ENCODE measurements around the gene MPIG6B.

Gene MPIG6B

GRCh38 chr6:31723245-31723979 is at the start of gene MPIG6B:
MPIG6B (plus strand) TSS chr6:31723373; CDS start chr6:31723384, 11 bp downstream.
- H3K9me3 Mint-ChIP-seq: no peaks in the 10 kb centered on the region
- H3K36me3 Mint-ChIP-seq (ENCODE audit: low read depth): peaks cover 18% of the 10 kb centered on the region
- H3K27me3 Mint-ChIP-seq: no peaks in the 10 kb centered on the region
- H3K4me3 Mint-ChIP-seq: no peak within 1 kb of the TSS
- H3K4me1 Mint-ChIP-seq (ENCODE audit: low read depth): peaks cover 37% of the 10 kb centered on the region
- peak within 1 kb of the TSS; percentile 24 for H3K27ac Mint-ChIP-seq

- Mint-ChIP-seq H3K4me3 (no peak overlapping the region), H3K27me3 (no peaks in the 10 kb centered on the region), H3K9me3 (no peaks in the 10 kb centered on the region), H3K4me1 (ENCODE audit: low read depth) (peaks cover 14% of the 10 kb centered on the region), H3K36me3 (ENCODE audit: low read depth) (peaks cover 19% of the 10 kb centered on the region), H3K27ac (no peak overlapping the region)
These were observed 46.8 kb upstream of the MPIG6B start for GRCh38 chr6:31676322-31676903.

- H3K4me1 Mint-ChIP-seq (ENCODE audit: low read depth): peaks cover 18% of the 10 kb centered on the region
- no peak overlapping the region for H3K27ac Mint-ChIP-seq
- H3K27me3 Mint-ChIP-seq: no peaks in the 10 kb centered on the region
- peaks cover 14% of the 10 kb centered on the region for H3K36me3 Mint-ChIP-seq (ENCODE audit: low read depth)
- no peak overlapping the region for H3K4me3 Mint-ChIP-seq
- H3K9me3 Mint-ChIP-seq: no peaks in the 10 kb centered on the region
These were observed 46.3 kb upstream of the MPIG6B start for GRCh38 chr6:31676904-31677303.

- H3K36me3 Mint-ChIP-seq (ENCODE audit: low read depth): peaks cover 5% of the 10 kb centered on the region
- no peak overlapping the region for H3K27ac Mint-ChIP-seq
- peaks cover 18% of the 10 kb centered on the region for H3K4me1 Mint-ChIP-seq (ENCODE audit: low read depth)
- no peaks in the 10 kb centered on the region for H3K9me3 Mint-ChIP-seq
- H3K27me3 Mint-ChIP-seq: no peaks in the 10 kb centered on the region
- no peak overlapping the region for H3K4me3 Mint-ChIP-seq
These were observed 45.2 kb upstream of the MPIG6B start for GRCh38 chr6:31677955-31678354.

GRCh38 chr6:31680226-31681134 is 42.7 kb upstream of the MPIG6B start, which contains the start of gene LY6G5C:
LY6G5C (minus strand) TSS chr6:31681067; CDS start chr6:31680373, 694 bp downstream.
- Mint-ChIP-seq H3K36me3 (ENCODE audit: low read depth) (no peaks in the 10 kb centered on the region), H3K4me3 (peak within 1 kb of the TSS; percentile 75), H3K27ac (peak within 1 kb of the TSS; percentile 70), H3K9me3 (no peaks in the 10 kb centered on the region), H3K4me1 (ENCODE audit: low read depth) (peaks cover 18% of the 10 kb centered on the region), H3K27me3 (no peaks in the 10 kb centered on the region)

GRCh38 chr6:31681135-31681671 is 42.0 kb upstream of the MPIG6B start:
- no peaks in the 10 kb centered on the region for H3K36me3 Mint-ChIP-seq (ENCODE audit: low read depth)
- peak overlapping the region; percentile 75 for H3K4me3 Mint-ChIP-seq
- H3K4me1 Mint-ChIP-seq (ENCODE audit: low read depth): peaks cover 18% of the 10 kb centered on the region
- no peaks in the 10 kb centered on the region for H3K9me3 Mint-ChIP-seq
- H3K27ac Mint-ChIP-seq: peak overlapping the region; percentile 70
- no peaks in the 10 kb centered on the region for H3K27me3 Mint-ChIP-seq

GRCh38 chr6:31683591-31683990 is 39.6 kb upstream of the MPIG6B start:
- Mint-ChIP-seq H3K9me3 (no peaks in the 10 kb centered on the region), H3K4me3 (no peak overlapping the region), H3K27me3 (no peaks in the 10 kb centered on the region), H3K4me1 (ENCODE audit: low read depth) (peaks cover 18% of the 10 kb centered on the region), H3K27ac (no peak overlapping the region), H3K36me3 (ENCODE audit: low read depth) (peaks cover 8% of the 10 kb centered on the region)

- Mint-ChIP-seq H3K36me3 (ENCODE audit: low read depth) (peaks cover 25% of the 10 kb centered on the region), H3K27ac (no peak overlapping the region)
These were observed 36.7 kb upstream of the MPIG6B start for GRCh38 chr6:31686483-31686882.

GRCh38 chr6:31687321-31687720 is 35.9 kb upstream of the MPIG6B start:
- no peaks in the 10 kb centered on the region for H3K9me3 Mint-ChIP-seq
- peaks cover 16% of the 10 kb centered on the region for H3K4me1 Mint-ChIP-seq (ENCODE audit: low read depth)
- no peaks in the 10 kb centered on the region for H3K27me3 Mint-ChIP-seq
- no peak overlapping the region for H3K4me3 Mint-ChIP-seq
- H3K27ac Mint-ChIP-seq: no peak overlapping the region
- peaks cover 25% of the 10 kb centered on the region for H3K36me3 Mint-ChIP-seq (ENCODE audit: low read depth)

More at GRCh38 chr6:31686483-31686882, 36.7 kb upstream of the MPIG6B start:
- Mint-ChIP-seq H3K9me3 (no peaks in the 10 kb centered on the region), H3K4me3 (no peak overlapping the region), H3K27me3 (no peaks in the 10 kb centered on the region), H3K4me1 (ENCODE audit: low read depth) (peaks cover 19% of the 10 kb centered on the region)

- H3K27ac Mint-ChIP-seq: no peak overlapping the region
- peaks cover 30% of the 10 kb centered on the region for H3K36me3 Mint-ChIP-seq (ENCODE audit: low read depth)
- H3K9me3 Mint-ChIP-seq: no peaks in the 10 kb centered on the region
- peaks cover 16% of the 10 kb centered on the region for H3K4me1 Mint-ChIP-seq (ENCODE audit: low read depth)
- H3K4me3 Mint-ChIP-seq: no peak overlapping the region
- H3K27me3 Mint-ChIP-seq: no peaks in the 10 kb centered on the region
These were observed 35.1 kb upstream of the MPIG6B start for GRCh38 chr6:31687860-31688693.

GRCh38 chr6:31689249-31690110 is 33.7 kb upstream of the MPIG6B start:
- peak overlapping the region; percentile 49 for H3K27ac Mint-ChIP-seq
- H3K27me3 Mint-ChIP-seq: no peaks in the 10 kb centered on the region
- H3K4me1 Mint-ChIP-seq (ENCODE audit: low read depth): peaks cover 16% of the 10 kb centered on the region
- peaks cover 33% of the 10 kb centered on the region for H3K36me3 Mint-ChIP-seq (ENCODE audit: low read depth)
- H3K4me3 Mint-ChIP-seq: no peak overlapping the region
- H3K9me3 Mint-ChIP-seq: no peaks in the 10 kb centered on the region

GRCh38 chr6:31690231-31691077 is 32.7 kb upstream of the MPIG6B start:
- no peaks in the 10 kb centered on the region for H3K27me3 Mint-ChIP-seq
- peaks cover 41% of the 10 kb centered on the region for H3K36me3 Mint-ChIP-seq (ENCODE audit: low read depth)
- no peak overlapping the region for H3K4me3 Mint-ChIP-seq
- H3K4me1 Mint-ChIP-seq (ENCODE audit: low read depth): peaks cover 16% of the 10 kb centered on the region
- peak overlapping the region; percentile 60 for H3K27ac Mint-ChIP-seq
- no peaks in the 10 kb centered on the region for H3K9me3 Mint-ChIP-seq

- peak overlapping the region; percentile 60 for H3K27ac Mint-ChIP-seq
- no peaks in the 10 kb centered on the region for H3K27me3 Mint-ChIP-seq
- H3K4me1 Mint-ChIP-seq (ENCODE audit: low read depth): peaks cover 16% of the 10 kb centered on the region
- peaks cover 41% of the 10 kb centered on the region for H3K36me3 Mint-ChIP-seq (ENCODE audit: low read depth)
- no peaks in the 10 kb centered on the region for H3K9me3 Mint-ChIP-seq
- H3K4me3 Mint-ChIP-seq: no peak overlapping the region
These were observed 32.1 kb upstream of the MPIG6B start for GRCh38 chr6:31691078-31691463.
